ENCODE data around the gene FBXO30.

FBXO30 gene

DNA sequence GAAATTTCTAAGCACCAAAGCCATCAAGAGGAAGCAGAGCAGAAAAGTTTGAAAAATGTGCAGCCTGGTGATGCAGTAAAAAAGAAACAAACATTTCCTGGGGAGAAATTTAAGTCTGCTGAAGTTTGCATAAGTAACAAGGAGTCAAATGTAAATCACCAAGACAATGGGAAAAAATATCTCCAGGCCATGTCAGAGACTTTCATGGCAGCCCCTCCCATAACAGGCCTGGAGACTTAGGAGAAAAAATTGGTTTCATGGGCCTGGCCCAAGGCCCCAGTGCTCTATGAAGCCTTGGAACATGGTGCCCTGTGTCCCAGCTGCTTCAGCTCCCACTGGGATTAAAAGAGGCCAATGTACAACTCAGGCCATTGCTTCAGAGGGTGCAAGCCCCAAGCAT, 49.1 kb downstream of the FBXO30 start:
- Histone ChIP-seq H3K36me3 (ENCODE audit: control insufficient read depth in 5 of 5, insufficient read depth in 5 of 5, low read length in 5 of 5) (no peaks in the 10 kb centered on the region), H3K9me3 (ENCODE audit: control insufficient read depth in 5 of 5, low read length in 5 of 5) (peaks cover 0 to 2% (median 0%) of the 10 kb centered on the region in 5 donors), H3K9ac (ENCODE audit: low read length in 5 of 5) (no peak overlapping the region), H3K4me1 (ENCODE audit: control insufficient read depth in 5 of 5, insufficient read depth in 5 of 5, low read length in 5 of 5) (no peaks in the 10 kb centered on the region), H3K27me3 (ENCODE audit: control insufficient read depth in 5 of 5, insufficient read depth in 4 of 5, low read length in 5 of 5) (no peaks in the 10 kb centered on the region), H3K4me3 (ENCODE audit: low read depth in 1 of 5, low read length in 5 of 5) (no peak overlapping the region), H3K27ac (ENCODE audit: low read depth, low read length) (no peak overlapping the region)

DNA sequence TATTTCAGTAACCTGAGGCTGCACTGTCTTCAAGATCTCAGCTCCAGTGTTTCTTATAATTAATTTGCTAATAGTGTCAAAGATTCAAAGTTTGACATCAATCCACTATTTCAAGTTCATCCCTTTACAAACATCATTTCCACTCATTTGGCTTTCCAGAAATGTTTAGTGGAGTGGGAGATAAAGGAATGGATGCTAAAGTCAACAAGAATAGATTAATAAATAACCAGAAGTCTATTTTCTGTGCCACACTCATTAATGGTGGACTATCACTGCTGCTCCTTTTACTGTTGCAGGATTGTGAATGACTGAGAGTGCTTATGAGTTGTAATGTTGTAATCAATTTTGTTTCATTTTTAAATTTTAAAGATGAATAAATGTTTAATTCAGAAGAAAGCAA, 50.9 kb downstream of the FBXO30 start:
- H3K27ac ChIP-seq (ENCODE audit: low read depth, low read length), result no peak overlapping the region
- no peaks in the 10 kb centered on the region for H3K36me3 ChIP-seq (ENCODE audit: control insufficient read depth in 5 of 5, insufficient read depth in 5 of 5, low read length in 5 of 5)
- H3K9me3 ChIP-seq (ENCODE audit: control insufficient read depth in 5 of 5, low read length in 5 of 5), result no peaks in the 10 kb centered on the region
- H3K4me1 ChIP-seq (ENCODE audit: control insufficient read depth in 5 of 5, insufficient read depth in 5 of 5, low read length in 5 of 5), result no peaks in the 10 kb centered on the region
- H3K4me3 ChIP-seq (ENCODE audit: low read depth in 1 of 5, low read length in 5 of 5), result no peak overlapping the region
- no peaks in the 10 kb centered on the region for H3K27me3 ChIP-seq (ENCODE audit: control insufficient read depth in 5 of 5, insufficient read depth in 4 of 5, low read length in 5 of 5)
- H3K9ac ChIP-seq (ENCODE audit: low read length in 5 of 5), result no peak overlapping the region

DNA sequence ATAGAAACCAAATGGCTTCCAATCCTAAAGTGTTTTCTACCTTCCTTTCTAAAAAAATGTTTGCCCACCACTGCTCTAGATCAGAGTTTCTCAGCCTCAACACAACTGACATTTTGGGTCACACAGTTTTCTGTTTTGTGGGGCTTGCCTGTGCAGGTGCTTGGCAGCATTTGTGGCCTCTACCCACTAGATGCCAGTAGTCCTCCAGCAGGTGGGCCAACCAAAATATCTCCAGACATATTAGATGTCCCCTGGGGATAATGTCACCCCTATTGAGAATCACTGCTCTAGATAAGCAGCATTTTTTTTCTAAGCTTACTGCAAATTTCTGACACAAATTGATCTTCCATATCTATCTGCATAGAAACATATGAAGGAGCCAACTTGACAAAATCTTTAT, 53.0 kb downstream of the FBXO30 start:
- no peak overlapping the region for H3K27ac ChIP-seq (ENCODE audit: low read depth, low read length)
- no peaks in the 10 kb centered on the region for H3K9me3 ChIP-seq (ENCODE audit: control insufficient read depth in 5 of 5, low read length in 5 of 5)
- no peaks in the 10 kb centered on the region for H3K27me3 ChIP-seq (ENCODE audit: control insufficient read depth in 5 of 5, insufficient read depth in 4 of 5, low read length in 5 of 5)
- no peak overlapping the region for H3K9ac ChIP-seq (ENCODE audit: low read length in 5 of 5)
- H3K4me1 ChIP-seq (ENCODE audit: control insufficient read depth in 5 of 5, insufficient read depth in 5 of 5, low read length in 5 of 5), result no peaks in the 10 kb centered on the region
- no peak overlapping the region for H3K4me3 ChIP-seq (ENCODE audit: low read depth in 1 of 5, low read length in 5 of 5)
- no peaks in the 10 kb centered on the region for H3K36me3 ChIP-seq (ENCODE audit: control insufficient read depth in 5 of 5, insufficient read depth in 5 of 5, low read length in 5 of 5)

DNA sequence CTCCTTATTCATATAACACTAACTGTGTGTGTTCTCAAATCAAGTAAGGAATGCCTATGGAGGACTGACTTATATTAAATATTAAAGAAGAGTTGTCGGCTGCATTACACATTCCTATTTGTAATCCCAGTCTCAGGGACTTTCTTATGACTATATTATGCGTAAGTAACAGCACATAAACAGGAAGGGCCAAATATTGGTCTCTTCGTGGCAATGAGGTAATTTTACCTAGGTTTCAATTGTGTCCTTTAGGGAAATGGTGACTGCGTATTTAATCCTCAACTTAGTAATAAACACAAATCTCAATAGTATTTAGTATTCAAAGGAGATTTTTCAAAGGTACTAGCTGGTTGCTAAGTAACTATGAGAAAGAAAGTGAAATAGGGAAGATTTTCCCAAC, 56.5 kb downstream of the FBXO30 start:
- no peak overlapping the region for H3K27ac ChIP-seq (ENCODE audit: low read depth, low read length)
- H3K9ac ChIP-seq (ENCODE audit: low read length in 5 of 5), result no peak overlapping the region
- no peaks in the 10 kb centered on the region for H3K9me3 ChIP-seq (ENCODE audit: control insufficient read depth in 5 of 5, low read length in 5 of 5)
- H3K27me3 ChIP-seq (ENCODE audit: control insufficient read depth in 5 of 5, insufficient read depth in 4 of 5, low read length in 5 of 5), result no peaks in the 10 kb centered on the region
- H3K36me3 ChIP-seq (ENCODE audit: control insufficient read depth in 5 of 5, insufficient read depth in 5 of 5, low read length in 5 of 5), result no peaks in the 10 kb centered on the region
- peaks cover 0 to 6% (median 5%) of the 10 kb centered on the region in 5 donors for H3K4me1 ChIP-seq (ENCODE audit: control insufficient read depth in 5 of 5, insufficient read depth in 5 of 5, low read length in 5 of 5)
- no peak overlapping the region for H3K4me3 ChIP-seq (ENCODE audit: low read depth in 1 of 5, low read length in 5 of 5)

DNA sequence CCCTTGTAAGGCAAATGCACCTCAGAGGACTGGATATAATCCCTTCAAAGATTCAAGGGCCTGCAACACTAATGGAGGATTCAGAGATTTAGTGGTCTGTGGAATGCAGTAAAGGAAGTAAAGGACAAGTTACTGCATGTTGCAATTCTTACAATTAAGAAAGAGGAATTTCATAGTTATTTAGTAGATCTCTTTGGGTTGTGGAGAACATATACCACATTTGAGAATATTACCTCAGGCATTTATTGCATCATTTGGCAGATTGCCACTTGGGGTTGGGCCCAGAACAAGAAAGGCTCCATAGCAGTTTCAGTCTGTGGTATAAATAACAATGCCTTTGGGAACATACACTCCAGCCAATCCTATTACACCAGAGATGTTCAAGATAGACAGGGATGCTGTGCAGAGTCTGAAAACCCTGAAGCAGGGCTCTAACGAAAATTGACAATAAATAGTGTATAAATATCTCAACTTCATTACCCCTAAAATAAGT, 58.4 kb downstream of the FBXO30 start:
- no peaks in the 10 kb centered on the region for H3K27me3 ChIP-seq (ENCODE audit: control insufficient read depth in 5 of 5, insufficient read depth in 4 of 5, low read length in 5 of 5)
- H3K9ac ChIP-seq (ENCODE audit: low read length in 5 of 5), result no peak overlapping the region
- no peaks in the 10 kb centered on the region for H3K9me3 ChIP-seq (ENCODE audit: control insufficient read depth in 5 of 5, low read length in 5 of 5)
- no peak overlapping the region for H3K27ac ChIP-seq (ENCODE audit: low read depth, low read length)
- no peak overlapping the region for H3K4me3 ChIP-seq (ENCODE audit: low read depth in 1 of 5, low read length in 5 of 5)
- H3K4me1 ChIP-seq (ENCODE audit: control insufficient read depth in 5 of 5, insufficient read depth in 5 of 5, low read length in 5 of 5), result peaks cover 0 to 12% (median 9%) of the 10 kb centered on the region in 5 donors
- H3K36me3 ChIP-seq (ENCODE audit: control insufficient read depth in 5 of 5, insufficient read depth in 5 of 5, low read length in 5 of 5), result no peaks in the 10 kb centered on the region

DNA sequence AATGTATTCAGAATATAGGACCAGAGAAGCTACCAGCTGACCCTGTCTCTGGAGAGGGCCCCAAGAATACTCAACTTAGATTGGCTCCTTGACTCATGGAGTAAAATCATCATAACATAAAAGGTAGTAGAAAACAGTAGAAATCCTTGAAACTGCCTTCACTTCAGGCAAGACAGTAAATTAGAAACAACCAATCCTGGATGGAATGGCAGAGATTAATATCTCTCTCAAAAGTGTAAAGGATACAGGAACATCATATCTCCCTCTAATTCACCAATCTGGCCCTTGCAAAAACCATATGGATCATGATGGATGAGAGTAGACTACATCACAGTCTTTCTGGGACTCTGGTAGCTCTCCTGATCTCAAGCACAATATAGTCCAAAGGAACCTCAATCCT, 58.9 kb downstream of the FBXO30 start:
- no peak overlapping the region for H3K27ac ChIP-seq (ENCODE audit: low read depth, low read length)
- peaks cover 0 to 12% (median 9%) of the 10 kb centered on the region in 5 donors for H3K4me1 ChIP-seq (ENCODE audit: control insufficient read depth in 5 of 5, insufficient read depth in 5 of 5, low read length in 5 of 5)
- H3K4me3 ChIP-seq (ENCODE audit: low read depth in 1 of 5, low read length in 5 of 5), result no peak overlapping the region
- H3K9ac ChIP-seq (ENCODE audit: low read length in 5 of 5), result no peak overlapping the region
- no peaks in the 10 kb centered on the region for H3K27me3 ChIP-seq (ENCODE audit: control insufficient read depth in 5 of 5, insufficient read depth in 4 of 5, low read length in 5 of 5)
- H3K9me3 ChIP-seq (ENCODE audit: control insufficient read depth in 5 of 5, low read length in 5 of 5), result no peaks in the 10 kb centered on the region
- H3K36me3 ChIP-seq (ENCODE audit: control insufficient read depth in 5 of 5, insufficient read depth in 5 of 5, low read length in 5 of 5), result no peaks in the 10 kb centered on the region

DNA sequence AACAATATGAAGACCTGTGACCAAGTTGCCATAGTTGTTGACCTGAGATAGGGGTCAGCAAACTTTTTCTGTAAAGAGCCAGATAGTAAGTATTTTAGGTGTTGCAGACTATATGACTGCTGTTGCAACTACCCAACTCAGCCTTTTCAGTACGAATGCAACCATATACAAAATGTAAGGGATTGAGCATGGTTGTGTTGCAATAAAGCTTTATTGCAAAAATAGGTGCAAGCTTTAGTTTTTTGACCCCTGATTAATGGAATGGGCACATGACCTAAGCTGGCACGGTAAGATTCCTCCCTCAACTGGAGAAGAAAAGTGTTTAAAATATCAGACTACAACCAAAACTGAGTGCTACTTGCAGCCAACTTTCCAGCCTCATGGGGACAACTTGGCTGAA, 62.0 kb downstream of the FBXO30 start:
- Histone ChIP-seq H3K4me1 (ENCODE audit: control insufficient read depth in 5 of 5, insufficient read depth in 5 of 5, low read length in 5 of 5) (peaks cover 0 to 18% (median 9%) of the 10 kb centered on the region in 5 donors), H3K36me3 (ENCODE audit: control insufficient read depth in 5 of 5, insufficient read depth in 5 of 5, low read length in 5 of 5) (no peaks in the 10 kb centered on the region), H3K9me3 (ENCODE audit: control insufficient read depth in 5 of 5, low read length in 5 of 5) (no peaks in the 10 kb centered on the region), H3K4me3 (ENCODE audit: low read depth in 1 of 5, low read length in 5 of 5) (no peak overlapping the region), H3K27ac (ENCODE audit: low read depth, low read length) (no peak overlapping the region), H3K9ac (ENCODE audit: low read length in 5 of 5) (no peak overlapping the region), H3K27me3 (ENCODE audit: control insufficient read depth in 5 of 5, insufficient read depth in 4 of 5, low read length in 5 of 5) (no peaks in the 10 kb centered on the region)

DNA sequence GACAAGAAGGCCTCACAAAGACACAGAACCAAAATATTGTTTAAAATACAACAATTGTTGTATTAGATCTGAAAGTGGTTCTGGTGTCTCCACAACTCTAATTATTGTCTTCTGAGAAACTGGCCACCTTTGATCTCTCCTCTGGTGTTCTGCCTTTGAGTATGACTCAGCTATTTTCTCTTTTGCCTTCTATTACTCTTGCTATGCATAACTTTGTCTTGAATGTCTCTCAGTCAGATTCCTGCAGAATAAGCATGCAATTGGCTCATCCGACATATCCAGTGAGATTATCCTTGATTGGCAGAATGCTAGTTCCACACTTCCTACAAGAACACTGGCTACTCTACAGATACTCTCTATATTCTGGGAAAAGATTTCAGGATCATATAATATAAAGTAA, 65.0 kb downstream of the FBXO30 start:
- no peaks in the 10 kb centered on the region for H3K9me3 ChIP-seq (ENCODE audit: control insufficient read depth in 5 of 5, low read length in 5 of 5)
- peaks cover 0 to 13% (median 5%) of the 10 kb centered on the region in 5 donors for H3K4me1 ChIP-seq (ENCODE audit: control insufficient read depth in 5 of 5, insufficient read depth in 5 of 5, low read length in 5 of 5)
- no peaks in the 10 kb centered on the region for H3K36me3 ChIP-seq (ENCODE audit: control insufficient read depth in 5 of 5, insufficient read depth in 5 of 5, low read length in 5 of 5)
- H3K4me3 ChIP-seq (ENCODE audit: low read depth in 1 of 5, low read length in 5 of 5), result no peak overlapping the region
- no peak overlapping the region for H3K9ac ChIP-seq (ENCODE audit: low read length in 5 of 5)
- H3K27me3 ChIP-seq (ENCODE audit: control insufficient read depth in 5 of 5, insufficient read depth in 4 of 5, low read length in 5 of 5), result no peaks in the 10 kb centered on the region
- H3K27ac ChIP-seq (ENCODE audit: low read depth, low read length), result no peak overlapping the region

DNA sequence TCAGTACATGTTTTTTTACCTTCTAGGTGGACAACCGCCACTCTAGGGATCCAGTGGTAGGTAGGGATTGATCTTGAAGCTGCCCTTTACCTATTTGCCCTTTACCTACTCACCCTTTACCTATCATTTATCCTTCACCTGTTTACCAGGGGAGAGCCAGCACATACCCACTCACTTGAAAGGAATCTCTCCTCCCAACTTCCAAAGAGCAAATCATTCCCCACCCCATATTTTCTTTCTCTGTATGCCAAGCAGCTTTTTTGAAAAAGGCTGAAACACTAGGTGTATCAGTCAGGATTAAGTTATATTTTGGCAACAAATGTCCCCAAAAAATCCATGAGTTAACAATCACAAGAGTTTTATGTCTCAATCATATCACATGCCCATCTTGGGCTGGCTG, 68.7 kb downstream of the FBXO30 start:
- Histone ChIP-seq H3K9ac (ENCODE audit: low read length in 5 of 5) (no peak overlapping the region), H3K27me3 (ENCODE audit: control insufficient read depth in 5 of 5, insufficient read depth in 4 of 5, low read length in 5 of 5) (no peaks in the 10 kb centered on the region), H3K27ac (ENCODE audit: low read depth, low read length) (no peak overlapping the region), H3K36me3 (ENCODE audit: control insufficient read depth in 5 of 5, insufficient read depth in 5 of 5, low read length in 5 of 5) (no peaks in the 10 kb centered on the region), H3K9me3 (ENCODE audit: control insufficient read depth in 5 of 5, low read length in 5 of 5) (no peaks in the 10 kb centered on the region), H3K4me3 (ENCODE audit: low read depth in 1 of 5, low read length in 5 of 5) (no peak overlapping the region), H3K4me1 (ENCODE audit: control insufficient read depth in 5 of 5, insufficient read depth in 5 of 5, low read length in 5 of 5) (peaks cover 0 to 6% (median 0%) of the 10 kb centered on the region in 5 donors)

DNA sequence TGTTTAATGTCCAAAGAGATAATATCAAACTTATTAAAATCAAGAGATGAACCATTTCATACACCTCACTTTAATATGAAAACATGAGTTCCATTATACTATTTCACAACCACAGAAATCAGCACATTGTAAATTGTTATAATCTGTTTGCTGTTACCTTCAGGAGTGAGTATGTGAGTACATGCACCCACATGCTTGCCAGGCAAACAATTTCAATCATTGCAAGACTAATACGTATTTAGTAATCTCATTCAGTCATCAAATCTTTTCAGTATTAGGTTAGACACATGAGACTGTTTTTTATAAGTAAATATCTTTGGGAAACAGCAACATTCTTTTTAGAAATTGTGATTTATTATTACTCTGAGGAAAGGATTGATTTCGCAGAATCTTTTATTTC, 70.0 kb downstream of the FBXO30 start:
- Histone ChIP-seq H3K9me3 (ENCODE audit: control insufficient read depth in 5 of 5, low read length in 5 of 5) (no peaks in the 10 kb centered on the region), H3K36me3 (ENCODE audit: control insufficient read depth in 5 of 5, insufficient read depth in 5 of 5, low read length in 5 of 5) (no peaks in the 10 kb centered on the region), H3K9ac (ENCODE audit: low read length in 5 of 5) (no peak overlapping the region), H3K27me3 (ENCODE audit: control insufficient read depth in 5 of 5, insufficient read depth in 4 of 5, low read length in 5 of 5) (no peaks in the 10 kb centered on the region), H3K4me3 (ENCODE audit: low read depth in 1 of 5, low read length in 5 of 5) (no peak overlapping the region), H3K4me1 (ENCODE audit: control insufficient read depth in 5 of 5, insufficient read depth in 5 of 5, low read length in 5 of 5) (peaks cover 0 to 4% (median 0%) of the 10 kb centered on the region in 5 donors), H3K27ac (ENCODE audit: low read depth, low read length) (no peak overlapping the region)
